ENCODE results near the gene CRMP1.
"Not testable (repeated sequence)": the region's sequence is repeated elsewhere in the genome, so short reads cannot be mapped to it uniquely, and the experiment has no call there.

CRMP1 gene

DNA sequence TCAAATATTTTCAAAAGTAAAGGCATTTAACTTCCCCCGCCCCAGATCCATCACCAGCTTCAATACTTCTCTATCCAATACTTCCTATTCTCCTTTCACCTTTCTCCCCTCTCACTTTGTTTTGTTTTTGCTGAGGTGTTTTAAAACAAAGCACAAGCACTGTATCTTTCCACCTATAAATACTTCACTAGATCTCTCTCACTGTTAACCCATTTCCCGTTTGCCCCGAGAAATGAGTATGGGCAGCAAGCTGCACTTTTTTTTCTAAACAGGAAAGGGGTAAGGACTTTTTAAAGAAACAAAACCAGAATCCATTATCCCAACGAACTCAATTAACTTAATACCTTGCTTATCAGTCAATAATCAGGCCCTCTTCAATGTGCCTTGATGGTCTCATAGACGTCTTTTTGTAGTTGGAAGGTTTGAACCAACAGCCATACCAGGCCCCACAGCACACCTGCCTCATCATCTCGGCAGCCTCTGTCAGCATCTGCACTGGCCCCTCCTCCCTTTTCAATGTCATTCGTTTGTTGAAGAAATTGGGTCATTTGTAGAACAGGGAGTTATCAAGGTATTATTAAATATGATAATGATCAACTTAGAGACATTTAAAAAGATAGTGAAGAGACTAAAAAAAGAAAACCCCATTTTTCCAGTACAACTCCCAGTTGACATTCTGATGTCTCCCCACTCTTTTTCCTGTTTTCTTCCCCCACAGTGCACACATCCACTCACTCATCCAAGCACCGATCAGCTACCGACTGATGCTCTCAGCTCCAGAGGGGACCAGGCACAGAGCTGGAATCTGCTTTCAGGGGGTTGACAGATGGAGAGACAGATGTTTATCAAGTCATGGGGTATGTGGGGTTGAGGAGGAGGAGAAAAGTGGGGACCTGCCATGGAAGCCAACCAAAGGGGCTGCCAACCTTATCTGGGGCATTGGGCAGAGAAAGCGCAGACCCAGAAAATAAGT is 25.8 kb downstream of the CRMP1 start:
- peak; percentile 51 for DNase-seq (ENCODE audit: low read depth, low spot score)
- no peak overlapping the region for H3K4me3 ChIP-seq (ENCODE audit: low read length)

GRCh38 chr4:5865896-5866599 is 26.8 kb downstream of the CRMP1 start:
- peak; percentile 50 for DNase-seq (ENCODE audit: low read depth, low spot score)

DNA sequence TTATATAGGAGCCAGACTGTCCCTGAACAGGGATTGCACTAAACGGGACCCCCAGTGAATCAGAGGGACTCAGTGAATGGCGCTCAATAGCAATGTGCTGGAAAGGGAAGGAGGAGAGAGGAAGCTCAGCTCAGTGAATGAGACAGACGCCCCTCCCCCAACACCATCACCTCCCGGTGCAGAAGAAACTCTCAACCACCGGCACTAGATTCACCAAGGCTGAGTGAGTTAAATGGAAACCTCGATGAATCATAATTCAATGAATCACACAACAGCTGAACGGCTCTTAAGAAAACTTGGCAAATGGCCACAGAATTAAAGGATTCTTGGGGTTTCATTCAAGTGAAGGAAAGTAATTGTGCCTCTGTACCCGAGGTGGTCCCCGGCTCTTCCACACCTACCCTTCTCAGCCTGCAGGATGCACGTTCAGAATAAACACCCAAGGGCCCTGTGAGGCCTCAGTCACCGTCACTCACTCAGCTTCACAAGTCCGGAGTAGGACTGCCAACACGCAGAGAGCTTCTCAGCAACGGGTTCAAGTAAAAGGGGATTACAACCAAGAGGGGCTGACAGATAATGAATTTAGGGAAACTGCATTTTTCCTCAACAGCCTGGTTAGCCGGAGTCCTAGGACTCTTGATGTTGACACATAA is 29.3 kb downstream of the CRMP1 start:
- no peak overlapping the region for H3K4me3 ChIP-seq (ENCODE audit: low read length)
- peak; percentile 51 for DNase-seq (ENCODE audit: low read depth, low spot score)

More at GRCh38 chr4:5865896-5866599, 26.8 kb downstream of the CRMP1 start:
- peak overlapping the region; percentile 24 for H3K4me3 ChIP-seq (ENCODE audit: low read length)

GRCh38 chr4:5858020-5858769 is 34.7 kb downstream of the CRMP1 start:
- H3K4me3 ChIP-seq (ENCODE audit: low read length), result no peak overlapping the region
- DNase-seq (ENCODE audit: low read depth, low spot score), result no peak

DNA sequence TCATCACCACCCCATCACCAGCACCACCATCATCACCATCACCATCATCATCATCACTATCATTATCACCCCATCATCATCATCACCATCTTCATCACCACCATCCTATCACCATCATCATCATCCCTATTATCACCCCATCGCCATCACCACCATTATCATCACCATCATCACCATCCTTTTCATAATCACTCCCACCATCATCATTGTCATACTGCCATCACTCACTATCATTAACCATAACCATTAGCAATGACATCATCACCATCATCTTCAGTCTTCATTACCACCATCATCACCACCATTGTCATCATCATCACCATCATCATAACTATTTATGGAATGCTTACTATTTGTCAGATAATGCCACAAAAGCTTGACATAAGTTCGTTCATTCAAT is 35.7 kb downstream of the CRMP1 start:
- DNase-seq (ENCODE audit: low read depth, low spot score), result no peak
- no peak overlapping the region for H3K4me3 ChIP-seq (ENCODE audit: low read length)

DNA sequence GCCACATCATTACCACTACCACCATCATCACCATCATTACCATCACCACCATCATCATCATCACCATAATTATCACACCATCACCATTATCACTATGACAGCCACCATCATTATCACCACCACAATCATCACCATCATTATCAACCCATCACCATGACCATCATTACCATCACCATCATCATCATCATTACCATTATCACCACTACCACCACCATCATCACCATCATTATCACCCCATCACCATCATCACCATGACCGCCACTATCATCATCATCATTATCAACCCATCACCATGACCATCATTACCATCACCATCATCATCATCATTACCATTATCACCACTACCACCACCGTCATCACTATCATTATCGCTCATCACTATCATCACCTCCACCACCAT is 36.5 kb downstream of the CRMP1 start:
- H3K4me3 ChIP-seq (ENCODE audit: low read length); DNase-seq (ENCODE audit: low read depth, low spot score): not testable (repeated sequence)

DNA sequence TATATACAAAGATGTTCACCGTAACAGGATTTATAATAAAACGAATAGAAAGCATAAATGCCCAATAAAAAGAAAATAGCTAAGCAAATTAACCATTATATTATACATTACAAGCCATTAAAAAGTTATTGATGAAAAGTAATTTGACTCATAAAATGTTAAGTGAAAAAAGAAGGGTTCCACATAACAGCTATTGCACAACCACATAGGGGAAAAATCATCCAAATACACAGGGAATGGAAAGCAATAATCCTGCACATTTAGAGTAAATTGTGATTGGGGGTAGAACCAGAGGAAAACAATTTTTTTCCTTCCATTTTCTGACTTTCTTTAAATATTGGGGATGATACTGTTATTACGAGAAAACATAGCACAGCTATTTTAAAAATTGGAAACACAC is 38.0 kb downstream of the CRMP1 start:
- DNase-seq (ENCODE audit: low read depth, low spot score), result no peak
- H3K4me3 ChIP-seq (ENCODE audit: low read length), result no peak overlapping the region

DNA sequence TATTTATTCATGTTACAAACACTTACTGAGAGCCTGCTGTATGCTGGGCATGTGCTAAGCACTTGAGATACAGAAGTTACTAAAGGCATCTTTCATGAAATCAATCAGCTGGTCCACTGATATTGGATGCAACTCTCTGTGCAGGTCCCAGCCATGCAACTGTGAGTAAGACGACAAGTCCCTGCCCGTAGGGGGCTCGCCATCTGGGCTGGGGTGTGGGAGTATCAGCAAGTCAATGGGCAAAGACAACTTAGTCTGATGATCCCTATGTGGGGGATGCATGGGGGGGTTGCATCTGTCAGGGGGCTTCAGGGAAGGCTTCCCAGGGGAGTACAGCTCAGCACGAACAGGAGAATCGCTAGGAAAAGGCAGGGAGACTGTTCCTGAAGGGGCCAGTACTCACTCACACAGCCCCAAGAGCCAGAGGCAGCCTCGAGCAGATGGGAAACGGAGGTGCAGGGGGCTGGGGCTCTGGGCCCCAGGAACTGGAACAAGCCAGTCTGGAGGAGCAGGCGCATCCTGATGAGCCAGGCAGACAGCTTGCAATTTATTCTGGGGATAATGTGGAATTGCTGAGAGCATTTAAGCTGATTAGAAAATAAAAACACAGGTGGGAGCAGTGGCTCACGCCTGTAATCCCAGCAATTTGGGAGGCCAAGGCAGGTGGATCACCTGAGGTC is 40.2 kb downstream of the CRMP1 start:
- no peak overlapping the region for H3K4me3 ChIP-seq (ENCODE audit: low read length)
- DNase-seq (ENCODE audit: low read depth, low spot score), result no peak

DNA sequence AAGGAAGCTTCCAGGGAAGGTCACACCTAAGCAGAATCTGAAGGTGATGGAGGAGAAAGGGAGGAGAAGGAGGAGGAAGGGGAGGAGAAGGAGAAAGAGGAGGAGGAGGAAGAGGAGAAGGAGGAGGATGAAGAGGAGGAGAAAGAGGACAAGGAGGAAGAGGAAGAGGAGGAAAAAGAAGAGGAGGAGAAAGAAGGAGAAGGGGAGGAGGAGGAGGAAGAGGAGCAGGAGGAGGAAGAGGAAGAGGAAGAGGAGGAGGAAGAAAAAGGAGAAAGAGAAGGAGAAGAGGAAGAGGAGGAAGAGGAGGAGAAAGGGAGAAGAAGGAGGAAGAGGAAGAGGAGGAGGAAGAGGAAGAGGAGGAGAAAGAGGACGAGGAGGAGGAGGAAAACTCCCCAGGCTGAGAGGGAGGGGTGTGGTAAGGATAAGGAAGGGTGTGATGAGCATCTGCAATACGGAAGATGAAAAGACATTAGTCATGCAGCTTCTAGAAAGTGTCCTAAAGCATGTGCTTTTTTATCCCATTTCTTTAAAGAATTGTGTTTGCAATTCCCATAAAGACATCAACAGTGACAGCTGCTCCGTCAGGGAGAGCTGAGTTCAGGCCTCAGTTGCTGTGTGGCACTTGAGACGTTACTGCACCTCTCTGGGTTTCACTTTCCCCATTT is 41.1 kb downstream of the CRMP1 start:
- no peak overlapping the region for H3K4me3 ChIP-seq (ENCODE audit: low read length)
- no peak for DNase-seq (ENCODE audit: low read depth, low spot score)

DNA sequence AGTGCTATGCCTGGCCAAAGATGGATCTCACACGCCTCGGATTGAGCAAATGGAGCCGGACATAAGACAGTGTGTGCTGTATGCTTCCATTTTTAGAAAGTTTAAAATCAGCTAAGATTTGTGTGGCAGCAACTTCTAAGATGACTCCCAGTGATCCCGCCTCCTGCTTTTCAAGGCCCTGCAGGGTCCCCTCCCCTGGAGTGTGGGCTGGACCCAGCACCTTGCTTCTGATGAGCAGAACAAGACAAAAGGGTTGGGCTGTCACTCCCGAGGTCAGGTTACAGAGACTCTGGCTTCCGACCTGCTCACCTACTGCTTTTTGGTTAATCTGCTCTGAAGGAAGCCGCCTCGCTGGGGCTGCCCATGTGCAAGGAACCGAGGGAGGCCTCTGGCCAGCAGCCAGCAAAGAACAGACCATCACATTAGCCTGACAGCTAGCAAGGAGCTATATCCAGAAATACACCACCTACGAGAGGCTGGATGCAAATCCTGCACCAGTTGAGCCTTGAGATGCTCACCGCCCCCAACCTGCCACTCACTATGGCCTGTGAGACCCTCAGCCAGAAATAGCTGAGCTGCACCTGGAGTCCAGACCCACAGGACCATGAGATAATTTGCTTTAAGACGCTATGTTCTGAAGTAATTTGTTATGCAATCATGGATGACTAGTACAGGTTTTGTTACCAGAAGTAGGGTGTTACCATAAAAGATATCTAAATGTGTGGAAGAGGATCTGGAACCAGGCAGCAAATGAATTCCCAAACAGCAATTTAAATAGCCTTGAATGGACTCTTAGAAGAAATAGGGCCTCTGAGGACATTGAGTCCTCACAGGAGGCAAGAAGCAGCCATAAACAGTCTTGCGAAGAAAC is 47.6 kb downstream of the CRMP1 start:
- no peak overlapping the region for H3K4me3 ChIP-seq (ENCODE audit: low read length)
- DNase-seq (ENCODE audit: low read depth, low spot score), result no peak

DNA sequence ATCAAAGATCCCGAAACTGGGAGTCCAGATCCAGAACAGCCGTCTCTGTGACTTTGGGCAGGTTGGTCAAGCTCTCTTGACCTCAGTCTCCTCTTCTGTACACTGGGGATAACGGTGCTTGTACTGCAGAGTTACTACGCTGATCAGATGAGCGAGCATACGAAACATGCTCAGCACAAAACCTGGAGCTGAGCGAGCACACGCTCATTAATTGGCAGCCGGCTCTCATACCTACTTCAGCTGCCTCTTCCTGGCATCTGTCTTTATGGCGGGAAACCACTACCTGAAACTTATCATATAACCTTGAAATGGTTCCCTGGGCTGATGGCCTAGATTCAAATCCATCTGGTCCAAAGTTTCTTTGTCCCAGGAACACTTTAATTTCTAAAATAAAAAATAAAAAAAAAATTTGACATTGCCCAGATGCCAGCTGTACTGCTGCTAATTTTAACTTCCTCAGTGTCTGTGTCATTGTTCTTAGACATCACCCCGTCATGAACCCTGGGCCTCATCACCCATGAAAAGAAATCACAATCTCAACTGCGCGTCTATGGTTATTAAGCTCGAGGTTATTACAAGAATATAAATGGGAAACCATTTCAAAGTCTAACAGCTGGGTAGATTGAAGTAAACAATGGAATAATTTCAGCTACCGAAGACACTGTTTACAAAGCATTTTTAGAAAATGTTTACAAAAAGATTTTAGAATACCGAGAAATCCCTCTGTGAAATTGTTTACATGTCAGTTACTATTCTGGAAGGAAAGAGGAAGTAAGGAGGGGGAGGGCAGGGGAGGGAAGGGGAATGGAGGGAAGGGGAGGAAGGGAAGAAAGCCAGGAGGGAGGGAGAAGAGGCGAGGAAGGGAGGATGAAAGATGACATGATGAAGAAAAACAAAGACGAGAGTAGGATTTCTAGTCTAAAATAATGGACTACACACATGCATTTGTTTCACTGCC is 49.0 kb downstream of the CRMP1 start:
- no peak overlapping the region for H3K4me3 ChIP-seq (ENCODE audit: low read length)
- no peak for DNase-seq (ENCODE audit: low read depth, low spot score)

GRCh38 chr4:5842456-5842855 is 50.4 kb downstream of the CRMP1 start:
- no peak for DNase-seq (ENCODE audit: low read depth, low spot score)
- H3K4me3 ChIP-seq (ENCODE audit: low read length), result no peak overlapping the region

- DNase-seq (ENCODE audit: low read depth, low spot score), result no peak
Observed at GRCh38 chr4:5839751-5840674, 52.9 kb downstream of the CRMP1 start.

GRCh38 chr4:5839332-5839731 is 53.6 kb downstream of the CRMP1 start:
- H3K4me3 ChIP-seq (ENCODE audit: low read length), result no peak overlapping the region
- DNase-seq (ENCODE audit: low read depth, low spot score), result no peak

More at GRCh38 chr4:5839751-5840674, 52.9 kb downstream of the CRMP1 start:
- no peak overlapping the region for H3K4me3 ChIP-seq (ENCODE audit: low read length)

DNA sequence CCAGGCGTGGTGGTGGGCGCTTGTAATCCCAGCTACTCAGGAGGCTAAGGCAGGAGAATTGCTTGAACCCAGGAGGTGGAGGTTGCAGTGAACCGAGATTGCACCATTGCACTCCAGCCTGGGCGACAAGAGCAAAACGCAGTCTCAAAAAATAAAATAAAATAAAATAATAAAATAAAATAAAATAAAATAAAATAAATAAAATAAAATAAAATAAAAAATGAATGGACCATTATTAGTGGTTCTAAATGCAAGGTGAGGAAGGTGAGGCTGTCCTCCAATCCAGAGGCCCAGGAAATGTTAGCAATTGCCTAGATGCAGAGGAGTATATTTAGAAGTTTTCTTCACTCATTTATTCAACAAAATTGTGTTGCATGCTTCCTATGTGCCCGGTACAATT is 55.4 kb downstream of the CRMP1 start:
- H3K4me3 ChIP-seq (ENCODE audit: low read length); DNase-seq (ENCODE audit: low read depth, low spot score): not testable (repeated sequence)
